H1 (cell line): Measurements from ENCODE around the gene SLC4A1.

Experiments
- ATF3 ChIP-seq: IDR thresholded peaks from 2 replicates; pipeline ENCODE4 v1.6.1; 2011; ENCODE audit warnings: low read depth, mild to moderate bottlenecking, low read length; ENCODE audit not compliant: insufficient read depth
- CTCF ChIP-seq, 3 experiments: IDR thresholded peaks; 1 replicate in 2 of 3; 2 replicates in 1 of 3; pipeline versions ENCODE4 v1.5.1 to v1.6.1; 2011; ENCODE audit warnings: low read length in 3 of 3, mild to moderate bottlenecking in 3 of 3, inconsistent platforms in 2 of 3, low read depth in 1 of 3, moderate library complexity in 1 of 3; ENCODE audit not compliant: insufficient read depth in 1 of 3; ENCODE audit errors: control extremely low read depth in 1 of 3
- EP300 ChIP-seq, 2 experiments: IDR thresholded peaks; 1 replicate in 1 of 2; 2 replicates in 1 of 2; pipeline ENCODE4 v1.6.1; 2011 to 2012; ENCODE audit warnings: low read depth in 2 of 2, low read length in 2 of 2, mild to moderate bottlenecking in 2 of 2, borderline replicate concordance in 1 of 2, inconsistent platforms in 1 of 2, moderate library complexity in 1 of 2
- EZH2 ChIP-seq: fragments of 200-600 bp; sonication (generic); IDR thresholded peaks from 2 replicates; pipeline ENCODE4 v1.7.1; 2012; ENCODE audit warnings: low read depth, mild to moderate bottlenecking, moderate library complexity, low read length, inconsistent platforms; ENCODE audit not compliant: severe bottlenecking
- GTF2F1 ChIP-seq: IDR thresholded peaks from 2 replicates; pipeline ENCODE4 v1.6.1; 2012; ENCODE audit warnings: low read depth, low read length, improper control_type of control experiment, borderline replicate concordance
- HDAC2 ChIP-seq, 2 experiments: fragments of 300-600 bp in 1 of 2; sonication (generic) in 1 of 2; IDR thresholded peaks; 2 replicates each; pipeline ENCODE4 v1.6.1; 2011 to 2012; ENCODE audit warnings: low read depth in 2 of 2, low read length in 2 of 2, mild to moderate bottlenecking in 2 of 2, moderate library complexity in 2 of 2, borderline replicate concordance in 1 of 2, inconsistent platforms in 1 of 2
- MAX ChIP-seq: IDR thresholded peaks from 2 replicates; pipeline ENCODE4 v1.6.1; 2012; ENCODE audit warnings: inconsistent platforms
- NANOG ChIP-seq: IDR thresholded peaks from 2 replicates; pipeline ENCODE4 v1.6.1; 2011; ENCODE audit warnings: low read length, low read depth, mild to moderate bottlenecking, inconsistent platforms; ENCODE audit not compliant: insufficient read depth, poor library complexity, severe bottlenecking
- POLR2A ChIP-seq, 2 experiments: IDR thresholded peaks; 1 replicate in 1 of 2; 2 replicates in 1 of 2; pipeline ENCODE4 v1.6.1; 2011; ENCODE audit warnings: low read depth in 2 of 2, low read length in 2 of 2, mild to moderate bottlenecking in 2 of 2; ENCODE audit errors: control extremely low read depth in 1 of 2
- POU5F1 ChIP-seq: IDR thresholded peaks from 2 replicates; pipeline ENCODE4 v1.6.1; 2011; ENCODE audit warnings: low read depth, mild to moderate bottlenecking, low read length, moderate library complexity
- RFX5 ChIP-seq: IDR thresholded peaks from 2 replicates; pipeline ENCODE4 v1.6.1; 2011; ENCODE audit warnings: low read depth, low read length, improper control_type of control experiment, borderline replicate concordance
- SP1 ChIP-seq: IDR thresholded peaks from 2 replicates; pipeline ENCODE4 v1.6.1; 2011; ENCODE audit warnings: low read depth, low read length
- TEAD4 ChIP-seq: IDR thresholded peaks from 2 replicates; pipeline ENCODE4 v1.6.1; 2012; ENCODE audit warnings: low read depth, low read length, inconsistent platforms, mixed read lengths
- YY1 ChIP-seq: IDR thresholded peaks from 2 replicates; pipeline ENCODE4 v1.6.1; 2011; ENCODE audit warnings: low read depth, mild to moderate bottlenecking, low read length

- TF ChIP-seq EP300 (IDR thresholded peaks at IDR 0.05; ENCODE audit: borderline replicate concordance in 1 of 2, low read depth in 2 of 2, low read length in 2 of 2) (no peak), SP1 (no peak), POLR2A (IDR thresholded peaks at IDR 0.05; ENCODE audit: control extremely low read depth in 1 of 2, low read depth in 2 of 2, low read length in 2 of 2) (no peak), EZH2 (no peak), CTCF (IDR thresholded peaks at IDR 0.05; ENCODE audit: control extremely low read depth in 1 of 3, insufficient read depth in 1 of 3, low read depth in 1 of 3, low read length in 3 of 3) (no peak), GTF2F1 (no peak), HDAC2 (IDR thresholded peaks at IDR 0.05; ENCODE audit: borderline replicate concordance in 1 of 2, low read depth in 2 of 2, low read length in 2 of 2) (no peak; a peak in 1 of 4 replicates), ATF3 (no peak), NANOG (no peak), TEAD4 (no peak), YY1 (no peak), POU5F1 (no peak), MAX (peak; percentile 25), RFX5 (no peak)
These were observed 39.7 kb upstream of the SLC4A1 start for GRCh38 chr17:44307387-44308186.
